Neural cell (in vitro differentiated cells): ENCODE results near the gene GDNF. TPM values are rescaled to one million over a fixed set of nuclear protein-coding genes. Genes with fewer than 3 reads are reported as not detected.

Source experiments
- H2AFZ ChIP-seq: fragments of 200-600, 300-800 bp; sonication (generic), shearing (Covaris generic); 2 replicates; pipeline ENCODE4 v1.6.0; 2014; ENCODE audit warnings: low read depth, mild to moderate bottlenecking, antibody characterized with exemption, low read length, moderate library complexity
- H3F3A ChIP-seq: fragments of 200-600 bp; shearing (Covaris generic); 2 replicates; pipeline ENCODE4 v1.6.1; 2016; ENCODE audit warnings: mild to moderate bottlenecking, moderate library complexity, mixed read lengths, antibody characterized with exemption, low read length; ENCODE audit not compliant: insufficient read depth, poor library complexity, severe bottlenecking
- H3K27ac ChIP-seq: fragments of 200-600, 300-800 bp; sonication (generic), shearing (Covaris generic); 2 replicates; pipeline ENCODE4 v1.5.1; 2014; ENCODE audit warnings: mild to moderate bottlenecking, low read length, moderate library complexity
- H3K27me3 ChIP-seq: fragments of 300-800, 200-600 bp; sonication (generic), shearing (Covaris generic); 2 replicates; pipeline ENCODE4 v1.6.0; 2014; ENCODE audit warnings: mild to moderate bottlenecking, low read depth, low read length, moderate library complexity; ENCODE audit not compliant: insufficient read depth
- H3K36me3 ChIP-seq: fragments of 300-800, 200-600 bp; sonication (generic), shearing (Covaris generic); 2 replicates; pipeline ENCODE4 v1.5.1; 2014; ENCODE audit warnings: mild to moderate bottlenecking, antibody characterized with exemption, low read length, moderate library complexity; ENCODE audit not compliant: insufficient read depth
- H3K4me2 ChIP-seq: fragments of 300-800, 200-600 bp; sonication (generic), shearing (Covaris generic); 2 replicates; pipeline ENCODE4 v1.6.0; 2014; ENCODE audit warnings: mild to moderate bottlenecking, low read length
- H3K4me3 ChIP-seq: fragments of 300-800, 200-600 bp; sonication (generic), shearing (Covaris generic); 2 replicates; pipeline ENCODE4 v1.5.1; 2014; ENCODE audit warnings: mild to moderate bottlenecking, low read length, moderate library complexity
- H3K79me2 ChIP-seq: fragments of 200-600 bp; shearing (Covaris generic); replicated peaks from 2 replicates; pipeline ENCODE4 v1.6.0; 2014; ENCODE audit warnings: mild to moderate bottlenecking, low read length, moderate library complexity; ENCODE audit not compliant: insufficient read depth
- H3K9ac ChIP-seq: fragments of 300-800, 200-600 bp; sonication (generic), shearing (Covaris generic); 2 replicates; pipeline ENCODE4 v1.6.1; 2016; ENCODE audit warnings: mild to moderate bottlenecking, low read length, mixed read lengths
- H3K9me2 ChIP-seq: fragments of 200-600 bp; shearing (Covaris generic); 2 replicates; pipeline ENCODE4 v1.6.1; 2016; ENCODE audit warnings: mild to moderate bottlenecking, low read length, mixed read lengths; ENCODE audit not compliant: insufficient read depth
- H3K9me3 ChIP-seq: fragments of 200-600, 300-800 bp; sonication (generic), shearing (Covaris generic); 2 replicates; pipeline ENCODE4 v1.6.1; 2016; ENCODE audit warnings: mild to moderate bottlenecking, mixed run types, low read length, moderate library complexity, mixed read lengths
- H4K20me1 ChIP-seq: fragments of 200-600 bp; shearing (Covaris generic); 2 replicates; pipeline ENCODE4 v1.6.1; 2016; ENCODE audit warnings: mild to moderate bottlenecking, mixed run types; ENCODE audit not compliant: insufficient read depth
- CTCF ChIP-seq: fragments of 450-650 bp; IDR thresholded peaks from 2 replicates; pipeline ENCODE4 v1.5.1; 2014; ENCODE audit warnings: antibody characterized with exemption, mild to moderate bottlenecking, moderate library complexity; ENCODE audit not compliant: poor library complexity, severe bottlenecking
- EP300 ChIP-seq: fragments of 450-650 bp; conservative IDR thresholded peaks from 2 replicates; pipeline ENCODE4 v1.6.1; 2014; ENCODE audit warnings: antibody characterized with exemption, mild to moderate bottlenecking, moderate library complexity; ENCODE audit not compliant: poor library complexity, severe bottlenecking
- EZH2 ChIP-seq: fragments of 200-600, 300-800 bp; shearing (Covaris generic), sonication (generic); IDR thresholded peaks from 2 replicates; pipeline ENCODE4 v1.6.1; 2014; ENCODE audit warnings: antibody characterized with exemption, low read length, borderline replicate concordance, mild to moderate bottlenecking; ENCODE audit not compliant: insufficient read depth, poor library complexity, severe bottlenecking
- MXI1 ChIP-seq: fragments of 450-650 bp; conservative IDR thresholded peaks from 2 replicates; pipeline ENCODE4 v1.6.1; 2014; ENCODE audit warnings: antibody characterized with exemption, mild to moderate bottlenecking; ENCODE audit not compliant: poor library complexity, severe bottlenecking
- POLR2AphosphoS5 ChIP-seq: IDR thresholded peaks from 2 replicates; pipeline ENCODE4 v1.6.1; 2012
- RAD21 ChIP-seq: fragments of 450-650 bp; conservative IDR thresholded peaks from 2 replicates; pipeline ENCODE4 v1.6.1; 2014; ENCODE audit warnings: antibody characterized with exemption, mild to moderate bottlenecking, moderate library complexity
- REST ChIP-seq: IDR thresholded peaks from 2 replicates; pipeline ENCODE4 v1.6.1; 2012; ENCODE audit warnings: borderline replicate concordance
- SMC3 ChIP-seq: fragments of 450-650 bp; conservative IDR thresholded peaks from 2 replicates; pipeline ENCODE4 v1.6.1; 2014; ENCODE audit warnings: antibody characterized with exemption, mild to moderate bottlenecking, moderate library complexity; ENCODE audit not compliant: poor library complexity
- TAF1 ChIP-seq: IDR thresholded peaks from 2 replicates; pipeline ENCODE4 v1.6.1; 2012; ENCODE audit warnings: low read depth
- polyA plus RNA-seq: library from polyadenylated mRNA; depleted of rRNA; stranded (reverse); fragments of >200 nt; gene quantifications from 2 replicates; pipeline ENCODE4 v1.2.3, GENCODE V29; 2014

GDNF gene
- polyA plus RNA-seq, 1 donor from 2014 or later: not detected

GRCh38 chr5:37816883-37817282 lies 23.0 kb downstream of the GDNF start:
- Histone ChIP-seq H3K4me3 (no peak overlapping the region), H3K9me2 (no peaks in the 10 kb centered on the region), H3F3A (no peaks in the 10 kb centered on the region), H3K9me3 (no peaks in the 10 kb centered on the region), H4K20me1 (no peaks in the 10 kb centered on the region), H2AFZ (no peak overlapping the region), H3K4me2 (no peak overlapping the region), H3K27ac (no peak overlapping the region), H3K36me3 (no peaks in the 10 kb centered on the region), H3K27me3 (no peaks in the 10 kb centered on the region), H3K79me2 (no peaks in the 10 kb centered on the region), H3K9ac (no peak overlapping the region)
- no peak for TF ChIP-seq EZH2
- no peak for TF ChIP-seq RAD21
- TF ChIP-seq REST: no peak
- TF ChIP-seq POLR2AphosphoS5: no peak
- TF ChIP-seq TAF1: no peak
- no peak for TF ChIP-seq MXI1
- no peak for TF ChIP-seq EP300
- no peak for TF ChIP-seq SMC3
- TF ChIP-seq CTCF: no peak

GRCh38 chr5:37816331-37816730 lies 23.5 kb downstream of the GDNF start:
- Histone ChIP-seq H3K36me3 (no peaks in the 10 kb centered on the region), H4K20me1 (no peaks in the 10 kb centered on the region), H3K27me3 (no peaks in the 10 kb centered on the region), H3K27ac (no peak overlapping the region), H2AFZ (no peak overlapping the region), H3K9me3 (no peaks in the 10 kb centered on the region), H3K79me2 (no peaks in the 10 kb centered on the region), H3K9me2 (no peaks in the 10 kb centered on the region), H3K9ac (no peak overlapping the region), H3F3A (no peaks in the 10 kb centered on the region), H3K4me2 (no peak overlapping the region), H3K4me3 (no peak overlapping the region)
- no peak for TF ChIP-seq MXI1
- TF ChIP-seq EZH2: no peak
- TF ChIP-seq REST: no peak
- no peak for TF ChIP-seq CTCF
- no peak for TF ChIP-seq SMC3
- TF ChIP-seq POLR2AphosphoS5: no peak
- TF ChIP-seq RAD21: no peak
- no peak for TF ChIP-seq EP300
- no peak for TF ChIP-seq TAF1
